GM19025 (cell line): Measurements from ENCODE around the gene TCERG1L.

Source experiments
- ATAC-seq: cut with Tn5 transposase; IDR thresholded peaks from one replicate; pipeline ENCODE4 v1.9.1; 2021; ENCODE audit warnings: mild to moderate bottlenecking, low read depth, moderate library complexity; ENCODE audit not compliant: unreplicated experiment

TCERG1L gene

GRCh38 chr10:131174651-131175540 is 136.6 kb downstream of the TCERG1L start:
- ATAC-seq, result no peak

GRCh38 chr10:131174211-131174565 is 137.3 kb downstream of the TCERG1L start:
- ATAC-seq, result no peak

- no peak for ATAC-seq
These were observed 137.9 kb downstream of the TCERG1L start for GRCh38 chr10:131173484-131174210.

- ATAC-seq, result no peak
These were observed 139.1 kb downstream of the TCERG1L start for GRCh38 chr10:131172433-131172832.

- no peak for ATAC-seq
These were observed 142.4 kb downstream of the TCERG1L start for GRCh38 chr10:131169146-131169545.

- ATAC-seq, result no peak
These were observed 143.2 kb downstream of the TCERG1L start for GRCh38 chr10:131168238-131168875.

- no peak for ATAC-seq
These were observed 144.3 kb downstream of the TCERG1L start for GRCh38 chr10:131167036-131167860.

GRCh38 chr10:131166486-131166885 is 145.0 kb downstream of the TCERG1L start:
- no peak for ATAC-seq

GRCh38 chr10:131165092-131165491 is 146.4 kb downstream of the TCERG1L start:
- no peak for ATAC-seq

- no peak for ATAC-seq
These were observed 148.4 kb downstream of the TCERG1L start for GRCh38 chr10:131162866-131163843.

- ATAC-seq, result no peak
These were observed 149.3 kb downstream of the TCERG1L start for GRCh38 chr10:131162211-131162610.

GRCh38 chr10:131161087-131161486 is 150.4 kb downstream of the TCERG1L start:
- no peak for ATAC-seq

GRCh38 chr10:131160219-131160875 is 151.2 kb downstream of the TCERG1L start:
- no peak for ATAC-seq

- ATAC-seq, result no peak
These were observed 151.8 kb downstream of the TCERG1L start for GRCh38 chr10:131159771-131160170.

GRCh38 chr10:131158695-131159094 is 152.8 kb downstream of the TCERG1L start:
- ATAC-seq, result no peak

- ATAC-seq, result no peak
These were observed 153.6 kb downstream of the TCERG1L start for GRCh38 chr10:131157899-131158298.

GRCh38 chr10:131155876-131156230 is 155.7 kb downstream of the TCERG1L start:
- ATAC-seq, result no peak

- no peak for ATAC-seq
These were observed 156.2 kb downstream of the TCERG1L start for GRCh38 chr10:131155218-131155875.
